ES-I3 (cell line): ENCODE results near the gene GAL3ST1.
"Not testable (repeated sequence)": the region's sequence is repeated elsewhere in the genome, so short reads cannot be mapped to it uniquely, and the experiment has no call there.

Experiments
- H3K36me3 ChIP-seq: 2 replicates; pipeline ENCODE4 v1.6.1; 2013; ENCODE audit warnings: mild to moderate bottlenecking, low read length, control low read depth, moderate library complexity; ENCODE audit not compliant: insufficient read depth
- H3K4me1 ChIP-seq: 2 replicates; pipeline ENCODE4 v1.6.1; 2013; ENCODE audit warnings: mild to moderate bottlenecking, control low read depth, low read length; ENCODE audit not compliant: insufficient read depth
- H3K9ac ChIP-seq: 2 replicates; pipeline ENCODE4 v1.6.1; 2013; ENCODE audit warnings: low read depth, mild to moderate bottlenecking, low read length, moderate library complexity
- H3K9me3 ChIP-seq: 2 replicates; pipeline ENCODE4 v1.6.1; 2013; ENCODE audit warnings: mild to moderate bottlenecking, low read length, moderate library complexity; ENCODE audit not compliant: control insufficient read depth, insufficient read depth

GAL3ST1 gene, protein sequence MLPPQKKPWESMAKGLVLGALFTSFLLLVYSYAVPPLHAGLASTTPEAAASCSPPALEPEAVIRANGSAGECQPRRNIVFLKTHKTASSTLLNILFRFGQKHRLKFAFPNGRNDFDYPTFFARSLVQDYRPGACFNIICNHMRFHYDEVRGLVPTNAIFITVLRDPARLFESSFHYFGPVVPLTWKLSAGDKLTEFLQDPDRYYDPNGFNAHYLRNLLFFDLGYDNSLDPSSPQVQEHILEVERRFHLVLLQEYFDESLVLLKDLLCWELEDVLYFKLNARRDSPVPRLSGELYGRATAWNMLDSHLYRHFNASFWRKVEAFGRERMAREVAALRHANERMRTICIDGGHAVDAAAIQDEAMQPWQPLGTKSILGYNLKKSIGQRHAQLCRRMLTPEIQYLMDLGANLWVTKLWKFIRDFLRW

DNA sequence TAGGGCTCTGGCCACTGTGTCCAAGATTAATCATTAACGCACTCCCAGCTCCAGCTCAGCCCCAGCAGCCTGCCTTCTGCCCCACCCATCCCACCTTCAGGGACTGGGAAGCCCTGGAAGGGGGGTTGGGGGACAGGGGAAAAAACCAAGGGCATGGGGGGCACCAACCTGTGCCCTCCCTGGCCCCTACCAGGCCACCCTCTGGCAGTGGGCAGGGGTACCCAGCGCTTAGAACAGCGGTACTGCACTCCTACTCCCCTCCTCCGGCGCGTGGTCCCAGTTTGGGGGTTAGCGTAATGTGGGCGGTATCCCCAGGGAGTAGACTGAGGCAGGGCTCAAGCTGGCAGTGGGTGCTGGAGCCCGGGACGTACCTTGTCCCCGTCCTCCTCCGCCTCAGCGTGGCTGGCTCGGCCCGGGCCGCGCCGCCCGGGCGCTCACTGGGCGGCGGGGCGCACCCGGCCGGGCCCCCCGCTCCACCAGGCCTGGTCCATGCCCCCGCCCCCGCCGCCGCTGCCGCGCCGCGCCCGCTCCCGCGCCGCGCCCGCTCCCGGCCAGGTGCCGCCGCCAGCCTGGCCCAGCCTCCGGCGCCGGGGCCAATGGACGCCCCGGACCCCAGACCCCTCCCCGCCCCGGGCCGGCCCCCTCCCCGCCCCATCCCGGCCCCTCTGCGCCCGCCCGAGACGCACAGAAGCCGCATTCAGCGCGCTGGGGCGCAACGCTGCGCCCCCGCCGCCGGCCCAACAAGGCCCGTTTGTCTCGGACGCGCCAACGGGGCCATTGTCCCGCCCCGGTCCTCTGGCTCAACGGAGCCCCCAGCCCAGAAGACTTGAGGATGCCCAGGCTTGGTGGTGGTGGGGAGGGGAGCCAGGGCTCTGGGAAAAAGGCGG is at the start of gene GAL3ST1:
GAL3ST1 (minus strand) TSS at position 571 of the 887 bp plus-strand sequence. CDS start 17,273 bp downstream, outside the sequence.
- Histone ChIP-seq H3K9ac (peak within 1 kb of the TSS; percentile 78), H3K4me1 (no peaks in the 10 kb centered on the region; the same call in 1 of the 2 replicates), H3K36me3 (peaks cover 7% of the 10 kb centered on the region; the same call in 1 of the 2 replicates), H3K9me3 (no peaks in the 10 kb centered on the region)

DNA sequence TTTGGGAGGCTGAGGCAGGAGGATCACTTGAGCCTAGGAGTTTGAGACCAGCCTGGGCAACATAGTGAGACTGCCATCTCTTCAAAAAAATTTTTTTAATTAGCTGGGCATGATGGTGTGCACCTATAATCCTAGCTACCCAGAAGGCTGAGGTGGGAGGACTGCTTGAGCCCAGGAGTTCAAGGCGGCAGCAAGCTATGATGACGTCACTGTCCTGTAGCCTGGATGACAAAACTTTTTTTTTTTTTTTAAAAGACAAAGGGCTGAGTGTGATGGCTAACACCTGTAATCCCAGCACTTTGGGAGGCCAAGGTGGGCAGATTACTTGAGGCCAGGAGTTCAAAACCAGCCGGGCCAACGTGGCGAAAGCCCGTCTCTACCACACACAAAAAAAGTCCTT is 45.4 kb upstream of the GAL3ST1 start:
- not testable (repeated sequence) for H3K9me3 ChIP-seq, H3K4me1 ChIP-seq, H3K36me3 ChIP-seq

DNA sequence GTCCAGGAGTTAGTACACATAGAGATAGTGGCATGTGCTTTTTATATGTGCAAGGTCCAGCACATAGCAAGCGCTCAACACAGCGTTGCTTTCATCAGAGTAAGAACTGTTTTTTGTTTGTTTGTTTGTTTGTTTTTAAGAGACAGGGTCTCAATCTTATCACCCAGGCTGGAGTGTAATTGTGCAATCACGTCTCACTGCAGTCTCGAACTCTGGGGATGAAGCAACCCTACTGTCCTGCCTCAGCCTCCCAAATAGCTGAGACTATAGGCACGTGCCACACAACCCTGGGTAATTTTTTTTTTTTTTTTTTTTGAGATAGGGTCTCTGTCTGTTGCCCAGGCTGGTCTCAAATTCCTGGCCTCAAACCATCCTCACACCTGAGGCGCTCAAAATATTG is 43.4 kb upstream of the GAL3ST1 start:
- H3K9ac ChIP-seq: no peak overlapping the region
- peaks cover 12% of the 10 kb centered on the region; the same call in 1 of the 2 replicates for H3K36me3 ChIP-seq
- H3K4me1 ChIP-seq: no peaks in the 10 kb centered on the region
- no peaks in the 10 kb centered on the region for H3K9me3 ChIP-seq

More for the DNA sequence above, 45.4 kb upstream of the GAL3ST1 start:
- not testable (repeated sequence) for H3K9ac ChIP-seq

DNA sequence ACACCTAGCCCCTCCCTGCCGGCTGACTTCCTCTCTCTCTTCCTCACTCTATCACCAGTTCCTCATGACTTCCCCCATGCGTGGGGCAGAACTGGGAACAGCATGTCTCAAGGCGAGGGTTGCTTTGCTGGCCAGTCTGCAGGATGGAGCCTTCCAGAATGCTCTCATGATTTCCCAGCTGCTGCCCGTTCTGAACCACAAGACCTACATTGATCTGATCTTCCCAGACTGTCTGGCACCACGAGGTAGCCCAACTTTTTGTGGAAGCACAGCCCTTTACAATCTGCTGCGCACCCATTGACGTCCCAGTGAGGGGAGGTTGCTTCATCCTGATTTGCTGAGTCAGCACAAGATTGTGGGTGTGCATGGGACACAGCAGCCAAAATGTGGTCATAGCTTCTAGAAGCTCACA is 41.1 kb upstream of the GAL3ST1 start:
- Histone ChIP-seq H3K36me3 (peaks cover 13% of the 10 kb centered on the region; the same call in 1 of the 2 replicates), H3K9ac (no peak overlapping the region), H3K9me3 (no peaks in the 10 kb centered on the region), H3K4me1 (no peaks in the 10 kb centered on the region)

DNA sequence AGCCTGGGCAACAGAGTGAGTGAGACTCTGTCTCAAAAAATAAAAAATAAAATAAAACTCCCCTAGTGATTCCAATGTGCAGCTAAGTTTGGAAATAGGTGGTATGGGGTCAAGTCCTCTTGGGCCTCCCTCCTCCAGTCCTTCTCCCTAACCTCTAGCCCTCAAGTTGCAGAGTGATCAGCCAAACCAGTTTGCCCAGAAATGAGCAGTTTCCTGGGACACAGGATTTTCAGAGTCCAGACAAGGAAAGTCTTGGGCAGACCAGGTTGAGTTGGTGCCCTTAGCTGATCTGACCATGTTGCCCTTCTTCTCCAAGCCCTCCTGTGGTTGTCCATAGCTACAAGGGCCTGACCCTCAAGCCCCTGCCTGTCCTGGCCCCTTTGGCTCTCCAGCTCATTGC is 40.4 kb upstream of the GAL3ST1 start:
- Histone ChIP-seq H3K36me3 (peaks cover 13% of the 10 kb centered on the region; the same call in 1 of the 2 replicates), H3K9ac (no peak overlapping the region), H3K9me3 (no peaks in the 10 kb centered on the region), H3K4me1 (peaks cover 4% of the 10 kb centered on the region; the same call in 1 of the 2 replicates)

DNA sequence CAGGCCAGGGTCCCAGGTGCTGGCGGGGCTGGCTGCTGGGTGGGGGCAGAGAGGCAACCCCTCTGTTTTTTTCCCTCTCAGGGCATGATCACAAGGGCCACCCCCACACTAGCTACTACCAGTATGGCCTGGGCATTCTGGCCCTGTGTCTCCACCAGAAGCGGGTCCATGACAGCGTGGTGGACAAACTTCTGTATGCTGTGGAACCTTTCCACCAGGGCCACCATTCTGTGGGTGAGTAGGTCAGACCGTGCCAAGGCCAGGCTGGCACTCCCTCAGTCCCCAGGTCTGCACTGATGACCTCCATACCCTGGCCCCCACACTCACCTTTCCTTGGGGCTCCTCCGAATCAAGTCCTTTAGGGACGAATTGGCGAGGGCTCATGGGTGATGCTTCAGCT is 39.8 kb upstream of the GAL3ST1 start:
- Histone ChIP-seq H3K4me1 (peaks cover 8% of the 10 kb centered on the region; the same call in 1 of the 2 replicates), H3K36me3 (peaks cover 13% of the 10 kb centered on the region; the same call in 1 of the 2 replicates), H3K9me3 (no peaks in the 10 kb centered on the region), H3K9ac (no peak overlapping the region)

DNA sequence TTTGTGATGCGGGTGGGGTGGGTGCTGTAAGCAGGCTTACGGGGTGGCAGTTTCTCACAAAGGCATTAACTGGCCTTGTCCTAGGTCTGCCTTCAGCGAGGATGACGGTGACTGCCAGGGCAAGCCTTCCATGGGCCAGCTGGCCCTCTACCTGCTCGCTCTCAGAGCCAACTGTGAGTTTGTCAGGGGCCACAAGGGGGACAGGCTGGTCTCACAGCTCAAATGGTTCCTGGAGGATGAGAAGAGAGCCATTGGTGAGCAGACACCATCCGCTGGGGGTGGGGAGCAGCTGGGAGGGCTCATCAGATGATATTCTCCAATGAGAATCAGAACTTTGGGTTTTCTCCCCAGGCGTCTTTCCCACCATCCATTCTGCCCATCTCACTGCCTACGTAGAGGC is 38.3 kb upstream of the GAL3ST1 start:
- no peaks in the 10 kb centered on the region for H3K9me3 ChIP-seq
- peaks cover 15% of the 10 kb centered on the region; the same call in 1 of the 2 replicates for H3K4me1 ChIP-seq
- peaks cover 12% of the 10 kb centered on the region; the same call in 1 of the 2 replicates for H3K36me3 ChIP-seq
- no peak overlapping the region for H3K9ac ChIP-seq

DNA sequence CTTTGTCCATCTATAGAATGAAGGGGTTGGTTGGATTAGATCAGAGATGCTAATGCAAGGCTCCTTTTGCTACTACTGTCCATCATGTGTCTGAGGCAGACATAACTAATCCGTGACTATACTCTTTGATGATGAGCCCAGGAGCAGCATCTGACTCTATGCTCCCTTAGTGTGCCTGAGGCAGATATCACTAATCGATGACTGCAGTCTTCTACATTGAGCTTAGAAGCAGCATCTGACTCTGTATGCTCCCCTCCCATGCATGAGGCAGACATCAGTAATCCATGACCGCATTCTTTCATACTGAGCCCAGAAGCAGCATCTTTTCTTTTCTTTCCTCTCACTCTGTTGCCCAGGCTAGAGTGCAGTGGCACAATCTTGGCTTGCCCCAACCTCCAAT is 36.7 kb upstream of the GAL3ST1 start:
- Histone ChIP-seq H3K36me3 (peaks cover 8% of the 10 kb centered on the region; the same call in 1 of the 2 replicates), H3K9ac (no peak overlapping the region), H3K4me1 (peaks cover 17% of the 10 kb centered on the region; the same call in 1 of the 2 replicates), H3K9me3 (no peaks in the 10 kb centered on the region)

DNA sequence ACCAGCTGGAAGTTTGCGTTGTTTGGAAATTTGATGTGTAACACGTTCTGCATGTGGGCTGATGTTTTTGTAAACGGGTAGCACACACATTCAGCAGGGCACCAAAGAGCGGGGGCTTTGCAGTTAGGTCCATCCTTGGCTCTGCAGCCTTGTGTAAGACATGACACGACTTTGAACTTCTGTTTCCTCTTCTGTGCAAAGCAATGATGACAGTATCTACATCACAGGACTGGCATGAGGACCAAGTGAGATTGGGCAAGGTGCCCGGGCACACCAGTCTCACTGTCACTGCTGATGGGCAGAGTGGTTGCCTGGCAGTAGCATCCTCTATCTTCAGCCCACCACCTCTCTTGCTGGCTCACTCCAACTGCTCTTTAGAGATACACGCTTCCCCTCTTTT is 35.8 kb upstream of the GAL3ST1 start:
- no peak overlapping the region for H3K9ac ChIP-seq
- H3K9me3 ChIP-seq: no peaks in the 10 kb centered on the region
- peaks cover 8% of the 10 kb centered on the region; the same call in 1 of the 2 replicates for H3K36me3 ChIP-seq
- H3K4me1 ChIP-seq: peaks cover 23% of the 10 kb centered on the region

DNA sequence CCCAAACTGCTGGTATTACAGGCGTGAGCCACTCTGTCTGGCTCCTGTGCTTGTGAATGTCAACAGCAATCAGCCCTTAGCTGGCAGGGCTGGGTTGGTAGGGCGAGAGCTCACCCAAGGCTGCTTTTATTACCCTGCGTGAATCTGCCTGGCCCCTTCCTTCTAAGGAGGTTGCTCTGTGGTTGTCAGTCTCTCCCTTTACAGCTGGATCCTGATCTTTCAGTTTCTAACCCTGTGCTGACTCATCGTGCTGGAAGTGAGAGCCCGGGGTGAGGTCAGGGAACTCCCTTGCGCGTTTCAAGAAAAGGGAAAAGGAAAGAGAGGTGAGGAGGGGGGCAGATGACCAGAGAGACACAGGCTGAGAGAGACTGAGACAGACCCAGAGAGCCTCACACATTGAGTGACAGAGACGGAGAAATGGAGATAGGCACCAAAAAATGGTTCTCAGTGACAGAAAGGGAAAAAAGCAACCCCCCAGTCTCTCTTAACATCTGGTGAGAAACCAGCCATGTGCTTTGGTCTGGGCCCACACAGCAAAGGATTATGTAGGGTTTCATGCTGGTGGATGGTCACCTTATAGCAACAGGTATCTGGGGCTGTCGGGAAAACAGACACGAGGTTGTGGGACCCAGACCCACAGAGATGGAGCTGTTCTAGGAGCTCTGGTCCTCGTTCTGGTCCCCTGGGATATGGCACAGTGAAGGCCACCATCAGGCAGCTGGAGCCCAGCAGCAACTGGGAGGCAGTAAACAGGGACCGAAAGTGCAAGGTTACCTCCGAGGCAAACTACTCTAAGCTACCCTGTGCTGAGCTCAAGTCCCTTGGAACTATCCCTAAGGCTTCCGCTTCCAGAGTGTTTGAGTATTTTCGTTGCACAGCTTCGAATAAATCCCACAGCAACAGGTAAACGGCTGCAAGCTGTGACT is 35.1 kb upstream of the GAL3ST1 start:
- H3K9ac ChIP-seq: no peak overlapping the region

DNA sequence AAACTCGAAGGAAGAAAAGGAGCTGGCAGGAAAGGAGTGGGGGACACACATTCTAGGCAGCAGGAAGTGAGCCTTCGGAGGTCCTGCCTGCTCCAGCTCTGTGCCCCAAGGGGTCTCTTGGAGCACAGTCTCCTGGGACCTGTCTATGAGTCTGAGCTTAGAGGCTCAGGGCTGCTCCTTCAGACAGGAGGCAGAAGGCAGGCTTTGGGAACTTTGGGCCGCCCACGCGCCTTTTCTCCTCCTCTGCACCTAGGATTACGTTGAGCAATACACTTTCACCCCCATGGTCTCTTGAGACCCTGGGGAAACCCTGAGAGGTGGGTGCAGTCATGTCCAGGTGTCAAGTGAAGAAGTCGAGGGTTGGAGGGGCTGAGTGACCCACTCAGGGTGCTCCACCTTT is 33.5 kb upstream of the GAL3ST1 start:
- Histone ChIP-seq H3K9me3 (no peaks in the 10 kb centered on the region), H3K4me1 (peaks cover 23% of the 10 kb centered on the region), H3K9ac (peak overlapping the region; percentile 74; the same call in 1 of the 2 replicates), H3K36me3 (peaks cover 3% of the 10 kb centered on the region; the same call in 1 of the 2 replicates)

More for the DNA sequence above, 35.1 kb upstream of the GAL3ST1 start:
- Histone ChIP-seq H3K9me3 (no peaks in the 10 kb centered on the region), H3K4me1 (peaks cover 23% of the 10 kb centered on the region), H3K36me3 (peaks cover 8% of the 10 kb centered on the region; the same call in 1 of the 2 replicates)

DNA sequence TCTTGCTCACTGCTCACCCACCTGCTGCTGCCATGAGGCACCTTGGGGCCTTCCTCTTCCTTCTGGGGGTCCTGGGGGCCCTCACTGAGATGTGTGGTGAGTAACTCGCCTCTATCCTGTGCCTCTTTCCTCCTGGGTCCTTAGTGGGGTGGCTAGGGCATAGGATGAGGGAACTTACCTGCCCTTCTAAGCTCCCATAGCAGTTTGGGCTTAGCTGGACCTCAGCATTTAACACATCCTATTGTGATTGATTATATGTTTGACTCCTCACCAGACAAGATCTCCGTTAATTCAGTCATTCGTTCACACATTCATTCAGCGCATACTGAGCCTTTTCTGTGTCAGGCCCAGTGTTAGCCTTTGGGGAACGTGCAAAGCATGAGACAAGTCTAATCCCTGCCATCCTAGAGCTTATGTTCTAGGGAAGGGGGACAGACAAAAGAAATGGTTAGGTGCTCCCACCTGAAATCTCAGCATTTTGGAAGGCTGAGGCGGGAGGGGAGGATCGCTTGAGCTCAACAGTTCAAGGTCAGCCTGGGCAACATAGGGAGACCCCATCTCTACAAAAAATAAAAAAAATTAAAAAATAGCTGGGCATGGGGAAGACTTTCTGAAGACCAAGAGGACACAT is 33.0 kb upstream of the GAL3ST1 start:
- peaks cover 3% of the 10 kb centered on the region; the same call in 1 of the 2 replicates for H3K36me3 ChIP-seq
- H3K9ac ChIP-seq: peak overlapping the region; percentile 74
- H3K9me3 ChIP-seq: no peaks in the 10 kb centered on the region
- peaks cover 23% of the 10 kb centered on the region for H3K4me1 ChIP-seq
